ENCODE data around the gene SYTL3. TPM values are rescaled to one million over a fixed set of nuclear protein-coding genes. Genes with fewer than 3 reads are reported as not detected.

SYTL3 gene
- total RNA-seq, 1 experiment from 2014 or later = 0.28 TPM

DNA sequence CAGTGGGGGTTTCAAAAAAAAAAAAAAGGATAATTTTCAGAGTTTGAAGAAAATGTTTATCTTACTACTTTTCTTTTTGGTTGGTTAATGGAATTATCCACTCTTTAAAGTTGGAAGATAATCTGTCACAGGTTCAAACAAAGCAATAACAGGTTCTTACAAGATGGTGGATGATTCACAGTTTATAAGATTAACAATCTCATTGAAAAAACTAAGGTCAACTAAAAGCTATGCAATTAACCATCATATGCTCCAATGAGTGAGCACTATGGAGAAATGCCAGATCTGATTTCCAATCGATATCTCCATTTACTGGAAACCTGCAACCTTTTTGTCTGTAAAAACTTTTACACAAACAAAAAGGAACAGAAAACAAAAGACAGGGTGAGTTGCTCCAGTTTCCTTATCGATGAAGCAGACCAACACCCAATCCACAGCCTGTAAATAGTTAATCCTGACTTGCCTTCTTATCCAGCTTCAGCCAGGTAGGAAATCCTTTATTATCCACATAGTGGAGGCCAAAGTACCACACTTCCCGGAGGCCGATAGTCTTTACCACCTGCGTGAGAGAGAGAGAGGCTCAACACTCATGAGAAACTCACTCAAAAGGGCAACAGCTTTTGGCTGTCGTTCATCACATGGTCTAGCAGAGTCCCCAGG is 136.9 kb downstream of the SYTL3 start:
- H3K4me1 Mint-ChIP-seq = peaks cover 22% of the 10 kb centered on the region
- DNase-seq (ENCODE audit: low spot score) = no peak
- POLR2A ChIA-PET = no interaction called here
- no peak overlapping the region for H3K4me3 Mint-ChIP-seq
- CTCF ChIA-PET = no interaction called here
- no peaks in the 10 kb centered on the region for H3K9me3 Mint-ChIP-seq
- no peak for TF ChIP-seq CREM (CRISPR knock-in tag; IDR thresholded peaks at IDR 0.05)
- TF ChIP-seq SMAD3 (CRISPR knock-in tag; IDR thresholded peaks at IDR 0.05; ENCODE audit: borderline replicate concordance) = no peak
- TF ChIP-seq, protein P1, sequence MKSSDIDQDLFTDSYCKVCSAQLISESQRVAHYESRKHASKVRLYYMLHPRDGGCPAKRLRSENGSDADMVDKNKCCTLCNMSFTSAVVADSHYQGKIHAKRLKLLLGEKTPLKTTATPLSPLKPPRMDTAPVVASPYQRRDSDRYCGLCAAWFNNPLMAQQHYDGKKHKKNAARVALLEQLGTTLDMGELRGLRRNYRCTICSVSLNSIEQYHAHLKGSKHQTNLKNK (CRISPR knock-in tag; IDR thresholded peaks at IDR 0.05) = no peak
- TF ChIP-seq SOX15 (CRISPR knock-in tag; IDR thresholded peaks at IDR 0.05) = no peak
- TF ChIP-seq, protein P2, sequence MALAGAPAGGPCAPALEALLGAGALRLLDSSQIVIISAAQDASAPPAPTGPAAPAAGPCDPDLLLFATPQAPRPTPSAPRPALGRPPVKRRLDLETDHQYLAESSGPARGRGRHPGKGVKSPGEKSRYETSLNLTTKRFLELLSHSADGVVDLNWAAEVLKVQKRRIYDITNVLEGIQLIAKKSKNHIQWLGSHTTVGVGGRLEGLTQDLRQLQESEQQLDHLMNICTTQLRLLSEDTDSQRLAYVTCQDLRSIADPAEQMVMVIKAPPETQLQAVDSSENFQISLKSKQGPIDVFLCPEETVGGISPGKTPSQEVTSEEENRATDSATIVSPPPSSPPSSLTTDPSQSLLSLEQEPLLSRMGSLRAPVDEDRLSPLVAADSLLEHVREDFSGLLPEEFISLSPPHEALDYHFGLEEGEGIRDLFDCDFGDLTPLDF (CRISPR knock-in tag; IDR thresholded peaks at IDR 0.05) = no peak
- no peak for TF ChIP-seq SP1 (CRISPR knock-in tag; conservative IDR thresholded peaks at IDR 0.05)
- peak overlapping the region; percentile 63; the same call in 1 of the 2 replicates for H3K27ac Mint-ChIP-seq
- H3K36me3 Mint-ChIP-seq = peaks cover 80% of the 10 kb centered on the region
- ATAC-seq = no peak
- H3K27me3 Mint-ChIP-seq (ENCODE audit: low read depth) = no peaks in the 10 kb centered on the region; the same call in 1 of the 2 replicates

DNA sequence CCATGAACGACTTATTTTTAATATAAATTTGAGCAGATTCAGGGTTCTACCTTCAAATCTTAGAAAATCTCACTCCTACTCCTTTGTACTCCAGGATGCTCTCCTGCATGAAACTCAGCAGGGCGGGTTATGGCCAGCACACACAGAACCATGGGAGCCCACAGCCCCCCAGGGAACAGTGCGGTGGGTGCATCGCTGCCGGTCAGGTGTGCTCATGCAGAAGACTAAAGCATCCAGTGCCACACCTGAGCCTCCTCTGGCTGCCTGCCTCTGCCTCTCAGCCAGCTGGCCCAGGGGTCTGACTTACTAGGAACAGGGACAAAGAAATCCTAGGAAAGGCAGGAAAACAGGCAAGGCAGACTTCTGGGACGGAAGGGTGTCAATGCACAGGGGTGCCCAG is 137.5 kb downstream of the SYTL3 start:
- ChIA-PET CTCF (no interaction called here), POLR2A (no interaction called here)
- no peaks in the 10 kb centered on the region; the same call in 1 of the 2 replicates for H3K27me3 Mint-ChIP-seq (ENCODE audit: low read depth)
- peaks cover 74% of the 10 kb centered on the region for H3K36me3 Mint-ChIP-seq
- H3K27ac Mint-ChIP-seq = no peak overlapping the region; the same call in 1 of the 2 replicates
- H3K4me1 Mint-ChIP-seq = peaks cover 23% of the 10 kb centered on the region
- DNase-seq (ENCODE audit: low spot score) (no peak), ATAC-seq (no peak)
- no peaks in the 10 kb centered on the region for H3K9me3 Mint-ChIP-seq
- H3K4me3 Mint-ChIP-seq = no peak overlapping the region
- TF ChIP-seq, protein P3, sequence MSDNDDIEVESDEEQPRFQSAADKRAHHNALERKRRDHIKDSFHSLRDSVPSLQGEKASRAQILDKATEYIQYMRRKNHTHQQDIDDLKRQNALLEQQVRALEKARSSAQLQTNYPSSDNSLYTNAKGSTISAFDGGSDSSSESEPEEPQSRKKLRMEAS (CRISPR knock-in tag; IDR thresholded peaks at IDR 0.05) = no peak
- TF ChIP-seq, protein P4, sequence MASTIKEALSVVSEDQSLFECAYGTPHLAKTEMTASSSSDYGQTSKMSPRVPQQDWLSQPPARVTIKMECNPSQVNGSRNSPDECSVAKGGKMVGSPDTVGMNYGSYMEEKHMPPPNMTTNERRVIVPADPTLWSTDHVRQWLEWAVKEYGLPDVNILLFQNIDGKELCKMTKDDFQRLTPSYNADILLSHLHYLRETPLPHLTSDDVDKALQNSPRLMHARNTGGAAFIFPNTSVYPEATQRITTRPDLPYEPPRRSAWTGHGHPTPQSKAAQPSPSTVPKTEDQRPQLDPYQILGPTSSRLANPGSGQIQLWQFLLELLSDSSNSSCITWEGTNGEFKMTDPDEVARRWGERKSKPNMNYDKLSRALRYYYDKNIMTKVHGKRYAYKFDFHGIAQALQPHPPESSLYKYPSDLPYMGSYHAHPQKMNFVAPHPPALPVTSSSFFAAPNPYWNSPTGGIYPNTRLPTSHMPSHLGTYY (CRISPR knock-in tag; IDR thresholded peaks at IDR 0.05) = no peak
- TF ChIP-seq FOXK1 (CRISPR knock-in tag; IDR thresholded peaks at IDR 0.05) = no peak
- TF ChIP-seq OVOL2 (CRISPR knock-in tag; IDR thresholded peaks at IDR 0.05; ENCODE audit: borderline replicate concordance) = no peak
- TF ChIP-seq, protein P5, sequence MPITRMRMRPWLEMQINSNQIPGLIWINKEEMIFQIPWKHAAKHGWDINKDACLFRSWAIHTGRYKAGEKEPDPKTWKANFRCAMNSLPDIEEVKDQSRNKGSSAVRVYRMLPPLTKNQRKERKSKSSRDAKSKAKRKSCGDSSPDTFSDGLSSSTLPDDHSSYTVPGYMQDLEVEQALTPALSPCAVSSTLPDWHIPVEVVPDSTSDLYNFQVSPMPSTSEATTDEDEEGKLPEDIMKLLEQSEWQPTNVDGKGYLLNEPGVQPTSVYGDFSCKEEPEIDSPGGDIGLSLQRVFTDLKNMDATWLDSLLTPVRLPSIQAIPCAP (CRISPR knock-in tag; IDR thresholded peaks at IDR 0.05) = no peak
- TF ChIP-seq CREM (CRISPR knock-in tag; IDR thresholded peaks at IDR 0.05) = no peak
- TF ChIP-seq, protein P6, sequence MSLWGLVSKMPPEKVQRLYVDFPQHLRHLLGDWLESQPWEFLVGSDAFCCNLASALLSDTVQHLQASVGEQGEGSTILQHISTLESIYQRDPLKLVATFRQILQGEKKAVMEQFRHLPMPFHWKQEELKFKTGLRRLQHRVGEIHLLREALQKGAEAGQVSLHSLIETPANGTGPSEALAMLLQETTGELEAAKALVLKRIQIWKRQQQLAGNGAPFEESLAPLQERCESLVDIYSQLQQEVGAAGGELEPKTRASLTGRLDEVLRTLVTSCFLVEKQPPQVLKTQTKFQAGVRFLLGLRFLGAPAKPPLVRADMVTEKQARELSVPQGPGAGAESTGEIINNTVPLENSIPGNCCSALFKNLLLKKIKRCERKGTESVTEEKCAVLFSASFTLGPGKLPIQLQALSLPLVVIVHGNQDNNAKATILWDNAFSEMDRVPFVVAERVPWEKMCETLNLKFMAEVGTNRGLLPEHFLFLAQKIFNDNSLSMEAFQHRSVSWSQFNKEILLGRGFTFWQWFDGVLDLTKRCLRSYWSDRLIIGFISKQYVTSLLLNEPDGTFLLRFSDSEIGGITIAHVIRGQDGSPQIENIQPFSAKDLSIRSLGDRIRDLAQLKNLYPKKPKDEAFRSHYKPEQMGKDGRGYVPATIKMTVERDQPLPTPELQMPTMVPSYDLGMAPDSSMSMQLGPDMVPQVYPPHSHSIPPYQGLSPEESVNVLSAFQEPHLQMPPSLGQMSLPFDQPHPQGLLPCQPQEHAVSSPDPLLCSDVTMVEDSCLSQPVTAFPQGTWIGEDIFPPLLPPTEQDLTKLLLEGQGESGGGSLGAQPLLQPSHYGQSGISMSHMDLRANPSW (CRISPR knock-in tag; conservative IDR thresholded peaks at IDR 0.05; ENCODE audit: low read depth) = no peak
- TF ChIP-seq JAZF1 (CRISPR knock-in tag; IDR thresholded peaks at IDR 0.05) = no peak
- TF ChIP-seq, protein P7, sequence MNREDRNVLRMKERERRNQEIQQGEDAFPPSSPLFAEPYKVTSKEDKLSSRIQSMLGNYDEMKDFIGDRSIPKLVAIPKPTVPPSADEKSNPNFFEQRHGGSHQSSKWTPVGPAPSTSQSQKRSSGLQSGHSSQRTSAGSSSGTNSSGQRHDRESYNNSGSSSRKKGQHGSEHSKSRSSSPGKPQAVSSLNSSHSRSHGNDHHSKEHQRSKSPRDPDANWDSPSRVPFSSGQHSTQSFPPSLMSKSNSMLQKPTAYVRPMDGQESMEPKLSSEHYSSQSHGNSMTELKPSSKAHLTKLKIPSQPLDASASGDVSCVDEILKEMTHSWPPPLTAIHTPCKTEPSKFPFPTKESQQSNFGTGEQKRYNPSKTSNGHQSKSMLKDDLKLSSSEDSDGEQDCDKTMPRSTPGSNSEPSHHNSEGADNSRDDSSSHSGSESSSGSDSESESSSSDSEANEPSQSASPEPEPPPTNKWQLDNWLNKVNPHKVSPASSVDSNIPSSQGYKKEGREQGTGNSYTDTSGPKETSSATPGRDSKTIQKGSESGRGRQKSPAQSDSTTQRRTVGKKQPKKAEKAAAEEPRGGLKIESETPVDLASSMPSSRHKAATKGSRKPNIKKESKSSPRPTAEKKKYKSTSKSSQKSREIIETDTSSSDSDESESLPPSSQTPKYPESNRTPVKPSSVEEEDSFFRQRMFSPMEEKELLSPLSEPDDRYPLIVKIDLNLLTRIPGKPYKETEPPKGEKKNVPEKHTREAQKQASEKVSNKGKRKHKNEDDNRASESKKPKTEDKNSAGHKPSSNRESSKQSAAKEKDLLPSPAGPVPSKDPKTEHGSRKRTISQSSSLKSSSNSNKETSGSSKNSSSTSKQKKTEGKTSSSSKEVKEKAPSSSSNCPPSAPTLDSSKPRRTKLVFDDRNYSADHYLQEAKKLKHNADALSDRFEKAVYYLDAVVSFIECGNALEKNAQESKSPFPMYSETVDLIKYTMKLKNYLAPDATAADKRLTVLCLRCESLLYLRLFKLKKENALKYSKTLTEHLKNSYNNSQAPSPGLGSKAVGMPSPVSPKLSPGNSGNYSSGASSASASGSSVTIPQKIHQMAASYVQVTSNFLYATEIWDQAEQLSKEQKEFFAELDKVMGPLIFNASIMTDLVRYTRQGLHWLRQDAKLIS (CRISPR knock-in tag; IDR thresholded peaks at IDR 0.05; ENCODE audit: borderline replicate concordance) = no peak
- TF ChIP-seq FOXP1 (CRISPR knock-in tag; IDR thresholded peaks at IDR 0.05; ENCODE audit: borderline replicate concordance) = no peak
- TF ChIP-seq, protein P8, sequence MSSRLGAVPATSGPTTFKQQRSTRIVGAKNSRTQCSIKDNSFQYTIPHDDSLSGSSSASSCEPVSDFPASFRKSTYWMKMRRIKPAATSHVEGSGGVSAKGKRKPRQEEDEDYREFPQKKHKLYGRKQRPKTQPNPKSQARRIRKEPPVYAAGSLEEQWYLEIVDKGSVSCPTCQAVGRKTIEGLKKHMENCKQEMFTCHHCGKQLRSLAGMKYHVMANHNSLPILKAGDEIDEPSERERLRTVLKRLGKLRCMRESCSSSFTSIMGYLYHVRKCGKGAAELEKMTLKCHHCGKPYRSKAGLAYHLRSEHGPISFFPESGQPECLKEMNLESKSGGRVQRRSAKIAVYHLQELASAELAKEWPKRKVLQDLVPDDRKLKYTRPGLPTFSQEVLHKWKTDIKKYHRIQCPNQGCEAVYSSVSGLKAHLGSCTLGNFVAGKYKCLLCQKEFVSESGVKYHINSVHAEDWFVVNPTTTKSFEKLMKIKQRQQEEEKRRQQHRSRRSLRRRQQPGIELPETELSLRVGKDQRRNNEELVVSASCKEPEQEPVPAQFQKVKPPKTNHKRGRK (CRISPR knock-in tag; IDR thresholded peaks at IDR 0.05; ENCODE audit: borderline replicate concordance) = no peak
- TF ChIP-seq TP53 (CRISPR knock-in tag; IDR thresholded peaks at IDR 0.05) = no peak
- no peak for TF ChIP-seq TCF7 (CRISPR knock-in tag; IDR thresholded peaks at IDR 0.05; ENCODE audit: low read depth)
- TF ChIP-seq NR1H2 (CRISPR knock-in tag; IDR thresholded peaks at IDR 0.05) = no peak
- no peak for TF ChIP-seq CBFB (CRISPR knock-in tag; IDR thresholded peaks at IDR 0.05; ENCODE audit: low read depth)
- TF ChIP-seq GABPB1 (CRISPR knock-in tag; IDR thresholded peaks at IDR 0.05) = no peak

Data from WTC11 (cell line).